RWPE2 (cell line): ENCODE measurements around the gene COL11A2.
A peak's percentile ranks its signal among the peaks of the same experiment; 100 is the strongest.

Source experiments
- ATAC-seq: fragments of 200-7000 bp; cut with Tn5 transposase; 3 replicates; pipeline ENCODE4 v1.9.1; 2021; ENCODE audit warnings: low read depth
- DNase-seq: peaks from one replicate; pipeline ENCODE4 v3.0.0-alpha.2; 2020; ENCODE audit warnings: low spot score
- H3K27ac ChIP-seq: fragments of 450-650 bp; 2 replicates; pipeline ENCODE4 v1.5.1; 2017; ENCODE audit warnings: mild to moderate bottlenecking; ENCODE audit not compliant: poor library complexity, severe bottlenecking
- H3K27me3 ChIP-seq: fragments of 250-450 bp; sonication (Bioruptor Pico); 2 replicates; pipeline ENCODE4 v1.5.1; 2021; ENCODE audit warnings: mild to moderate bottlenecking, moderate library complexity; ENCODE audit not compliant: insufficient read depth, poor library complexity, severe bottlenecking
- H3K36me3 ChIP-seq: fragments of 250-450 bp; sonication (Bioruptor Pico); 2 replicates; pipeline ENCODE4 v1.5.1; 2020; ENCODE audit warnings: low read depth, mild to moderate bottlenecking, moderate library complexity
- H3K4me1 ChIP-seq: fragments of 250-450 bp; sonication (Bioruptor Pico); 2 replicates; pipeline ENCODE4 v1.5.1; 2021; ENCODE audit warnings: mild to moderate bottlenecking, moderate library complexity; ENCODE audit not compliant: insufficient read depth, poor library complexity, severe bottlenecking
- H3K4me3 ChIP-seq: fragments of 250-450 bp; sonication (Bioruptor Pico); 2 replicates; pipeline ENCODE4 v1.5.1; 2021; ENCODE audit warnings: mild to moderate bottlenecking, moderate library complexity; ENCODE audit not compliant: severe bottlenecking
- H3K9me3 ChIP-seq: fragments of 250-450 bp; sonication (Bioruptor Pico); 2 replicates; pipeline ENCODE4 v1.5.1; 2021; ENCODE audit warnings: mild to moderate bottlenecking, moderate library complexity; ENCODE audit not compliant: severe bottlenecking
- CTCF ChIP-seq: fragments of 450-650 bp; IDR thresholded peaks from one replicate; pipeline ENCODE4 v1.5.1; 2017; ENCODE audit warnings: mild to moderate bottlenecking, moderate library complexity; ENCODE audit not compliant: poor library complexity, severe bottlenecking

Gene COL11A2

GRCh38 chr6:33176906-33177305 is 15.4 kb downstream of the COL11A2 start:
- Histone ChIP-seq H3K27ac (no peak overlapping the region), H3K27me3 (no peaks in the 10 kb centered on the region), H3K36me3 (no peaks in the 10 kb centered on the region), H3K9me3 (no peaks in the 10 kb centered on the region), H3K4me3 (no peak overlapping the region), H3K4me1 (no peaks in the 10 kb centered on the region)
- ATAC-seq (no peak), DNase-seq (peak; percentile 28)
- no peak for TF ChIP-seq CTCF

DNA sequence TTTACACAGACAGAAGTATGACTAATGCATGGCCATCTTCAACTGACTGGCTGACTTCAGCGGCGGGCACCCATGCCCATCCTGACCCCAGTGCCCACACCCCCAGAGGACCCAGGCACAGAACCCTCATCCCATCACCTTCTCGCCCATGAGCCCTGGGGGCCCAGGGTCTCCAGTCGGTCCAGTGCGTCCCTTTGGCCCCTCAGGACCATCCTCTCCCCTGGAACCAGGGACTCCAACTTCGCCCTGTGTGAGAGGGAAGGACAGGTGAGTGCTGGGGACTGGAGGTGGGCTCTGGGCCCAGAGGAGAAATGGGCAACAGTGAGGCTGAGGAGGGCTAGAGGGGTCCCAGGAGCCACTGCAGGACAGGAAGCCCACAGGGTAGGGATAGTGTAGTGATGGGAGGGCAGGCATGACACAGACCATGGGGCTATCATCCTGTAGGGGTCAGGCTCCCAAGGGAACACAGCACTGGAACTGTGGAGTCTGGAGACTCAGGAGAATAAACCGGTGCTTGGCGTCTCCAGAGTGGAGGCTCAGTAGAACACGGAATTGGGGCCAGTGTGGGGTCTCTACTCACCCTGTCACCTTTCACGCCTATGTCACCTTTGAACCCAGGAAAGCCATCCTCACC is 16.7 kb downstream of the COL11A2 start:
- ATAC-seq (0 out of 3 replicates have a peak, but pooled peaks have one; percentile 26), DNase-seq (peak; percentile 29)
- H3K36me3 ChIP-seq, result no peaks in the 10 kb centered on the region
- no peaks in the 10 kb centered on the region for H3K9me3 ChIP-seq
- no peaks in the 10 kb centered on the region for H3K27me3 ChIP-seq
- no peak overlapping the region for H3K27ac ChIP-seq
- no peak for TF ChIP-seq CTCF
- no peaks in the 10 kb centered on the region for H3K4me1 ChIP-seq
- H3K4me3 ChIP-seq, result no peak overlapping the region

GRCh38 chr6:33174784-33175183 is 17.5 kb downstream of the COL11A2 start:
- Histone ChIP-seq H3K27ac (no peak overlapping the region), H3K4me1 (no peaks in the 10 kb centered on the region), H3K4me3 (no peak overlapping the region), H3K36me3 (no peaks in the 10 kb centered on the region), H3K9me3 (no peaks in the 10 kb centered on the region), H3K27me3 (no peaks in the 10 kb centered on the region)
- ATAC-seq, result no peak
- DNase-seq, result peak; percentile 43
- TF ChIP-seq CTCF, result no peak

DNA sequence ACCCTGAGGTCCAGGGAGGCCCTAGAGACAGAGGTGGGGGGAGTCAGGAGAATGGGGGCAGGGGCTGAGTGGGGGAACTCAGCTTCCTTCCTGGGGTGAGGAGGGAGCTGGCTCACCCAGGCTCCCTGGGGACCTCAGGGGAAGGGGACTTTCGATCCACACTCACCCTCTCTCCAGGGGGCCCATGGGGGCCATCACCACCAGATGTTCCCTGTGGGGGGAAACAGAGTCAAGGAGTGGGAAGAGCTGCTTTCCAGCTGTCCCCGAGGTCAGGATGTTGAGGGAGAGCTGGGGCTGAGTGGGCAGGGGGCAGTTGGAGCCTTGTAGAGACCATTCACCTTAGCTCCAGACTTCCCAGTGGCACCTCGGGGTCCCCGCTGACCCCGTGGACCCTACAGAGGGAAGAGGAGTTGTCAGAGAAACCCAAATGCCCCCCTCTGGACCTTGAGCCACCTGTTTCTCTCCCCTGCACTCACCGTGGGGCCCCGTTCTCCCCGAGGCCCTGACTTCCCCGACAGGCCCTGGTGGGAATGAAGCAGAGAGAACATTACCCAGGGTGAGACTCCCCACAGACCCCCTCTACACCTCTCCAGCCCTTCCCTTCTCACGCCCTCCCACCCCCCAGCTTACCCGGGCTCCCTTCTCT is 18.6 kb downstream of the COL11A2 start:
- no peaks in the 10 kb centered on the region for H3K4me1 ChIP-seq
- H3K27me3 ChIP-seq, result no peaks in the 10 kb centered on the region
- ATAC-seq (no peak), DNase-seq (peak; percentile 37)
- no peak overlapping the region for H3K27ac ChIP-seq
- no peaks in the 10 kb centered on the region for H3K36me3 ChIP-seq
- H3K4me3 ChIP-seq, result no peak overlapping the region
- H3K9me3 ChIP-seq, result no peaks in the 10 kb centered on the region
- no peak for TF ChIP-seq CTCF
